Central memory CD4-positive, alpha-beta T cell (primary cell): ENCODE results near the gene DNAH14.
"Not testable (repeated sequence)": the region's sequence is repeated elsewhere in the genome, so short reads cannot be mapped to it uniquely, and the experiment has no call there.

ENCODE experiments used
- DNase-seq: peaks from one replicate; pipeline ENCODE4 v3.0.0; 2022

DNAH14 gene

GRCh38 chr1:225354906-225355305 is 425.4 kb downstream of the DNAH14 start:
- no peak for DNase-seq

- no peak for DNase-seq
These were observed 426.4 kb downstream of the DNAH14 start for GRCh38 chr1:225355863-225356262.

- no peak for DNase-seq
These were observed 430.6 kb downstream of the DNAH14 start for GRCh38 chr1:225360119-225360518.

- no peak for DNase-seq
These were observed 431.7 kb downstream of the DNAH14 start for GRCh38 chr1:225361176-225361575.

GRCh38 chr1:225362805-225363204 is 433.3 kb downstream of the DNAH14 start:
- DNase-seq, result no peak

- DNase-seq, result no peak
These were observed 435.0 kb downstream of the DNAH14 start for GRCh38 chr1:225364439-225364838.

GRCh38 chr1:225366018-225366417 is 436.5 kb downstream of the DNAH14 start:
- no peak for DNase-seq

GRCh38 chr1:225366552-225366951 is 437.1 kb downstream of the DNAH14 start:
- no peak for DNase-seq

GRCh38 chr1:225368036-225368552 is 438.6 kb downstream of the DNAH14 start:
- DNase-seq, result no peak

- DNase-seq, result no peak
These were observed 442.0 kb downstream of the DNAH14 start for GRCh38 chr1:225371366-225372010.

- DNase-seq, result no peak
These were observed 443.7 kb downstream of the DNAH14 start for GRCh38 chr1:225373155-225373554.

GRCh38 chr1:225374996-225375395 is 445.5 kb downstream of the DNAH14 start:
- DNase-seq, result no peak

GRCh38 chr1:225378880-225379279 is 449.4 kb downstream of the DNAH14 start:
- DNase-seq, result no peak

GRCh38 chr1:225380691-225381090 is 451.2 kb downstream of the DNAH14 start:
- no peak for DNase-seq

- not testable (repeated sequence) for DNase-seq
These were observed 457.4 kb downstream of the DNAH14 start for GRCh38 chr1:225386860-225387259.

- DNase-seq, result no peak
These were observed 458.9 kb downstream of the DNAH14 start for GRCh38 chr1:225388372-225388771.

- DNase-seq, result no peak
These were observed 460.4 kb downstream of the DNAH14 start for GRCh38 chr1:225389843-225390242.

- DNase-seq, result no peak
These were observed 466.9 kb downstream of the DNAH14 start for GRCh38 chr1:225396357-225396756.

- no peak for DNase-seq
These were observed 471.5 kb downstream of the DNAH14 start for GRCh38 chr1:225400968-225401367.

GRCh38 chr1:225406976-225407725 is 477.7 kb downstream of the DNAH14 start:
- DNase-seq, result no peak

GRCh38 chr1:225407755-225408154 is 478.3 kb downstream of the DNAH14 start:
- no peak for DNase-seq

- DNase-seq, result no peak
These were observed 478.8 kb downstream of the DNAH14 start for GRCh38 chr1:225408249-225408648.

- no peak for DNase-seq
These were observed 479.6 kb downstream of the DNAH14 start for GRCh38 chr1:225409051-225409450.

- DNase-seq, result no peak
These were observed 480.6 kb downstream of the DNAH14 start for GRCh38 chr1:225410036-225410435.
